Glomerular visceral epithelial cell (primary cell): ENCODE data around the gene ATP8A1.
"Not testable (repeated sequence)": the region's sequence is repeated elsewhere in the genome, so short reads cannot be mapped to it uniquely, and the experiment has no call there.

Source experiments
- DNase-seq: peaks from one replicate; pipeline ENCODE4 v3.0.0-alpha.2; 2016; ENCODE audit errors: extremely low spot score

ATP8A1 gene

GRCh38 chr4:42467777-42468176, 189.1 kb downstream of the ATP8A1 start:
- DNase-seq: not testable (repeated sequence)

- DNase-seq: no peak
These were observed 190.5 kb downstream of the ATP8A1 start for GRCh38 chr4:42466273-42466844.

GRCh38 chr4:42464550-42465094, 192.3 kb downstream of the ATP8A1 start:
- no peak for DNase-seq

- not testable (repeated sequence) for DNase-seq
These were observed 195.7 kb downstream of the ATP8A1 start for GRCh38 chr4:42461216-42461615.

- DNase-seq: no peak
These were observed 196.9 kb downstream of the ATP8A1 start for GRCh38 chr4:42460043-42460442.

- DNase-seq: no peak
These were observed 198.2 kb downstream of the ATP8A1 start for GRCh38 chr4:42458657-42459056.

GRCh38 chr4:42454755-42455420, 202.0 kb downstream of the ATP8A1 start:
- no peak for DNase-seq

- no peak for DNase-seq
These were observed 203.3 kb downstream of the ATP8A1 start for GRCh38 chr4:42453612-42454011.

GRCh38 chr4:42452823-42453222, 204.1 kb downstream of the ATP8A1 start:
- DNase-seq: peak; percentile 2

- DNase-seq: no peak
These were observed 210.1 kb downstream of the ATP8A1 start for GRCh38 chr4:42446823-42447222.

- DNase-seq: no peak
These were observed 211.9 kb downstream of the ATP8A1 start for GRCh38 chr4:42445038-42445437.

GRCh38 chr4:42442601-42443000, 214.3 kb downstream of the ATP8A1 start:
- no peak for DNase-seq

- DNase-seq: no peak
These were observed 216.8 kb downstream of the ATP8A1 start for GRCh38 chr4:42440083-42440482.

GRCh38 chr4:42436928-42437565, 219.9 kb downstream of the ATP8A1 start:
- no peak for DNase-seq

- DNase-seq: no peak
These were observed 228.9 kb downstream of the ATP8A1 start for GRCh38 chr4:42428036-42428435.

- no peak for DNase-seq
These were observed 231.5 kb downstream of the ATP8A1 start for GRCh38 chr4:42425146-42426065.

GRCh38 chr4:42420140-42420539, 236.8 kb downstream of the ATP8A1 start:
- no peak for DNase-seq

- no peak for DNase-seq
These were observed 239.4 kb downstream of the ATP8A1 start for GRCh38 chr4:42417550-42417949.

GRCh38 chr4:42416017-42416416, 240.9 kb downstream of the ATP8A1 start:
- DNase-seq: no peak

GRCh38 chr4:42415281-42415680, 241.6 kb downstream of the ATP8A1 start:
- no peak for DNase-seq

- DNase-seq: no peak
These were observed 244.7 kb downstream of the ATP8A1 start for GRCh38 chr4:42412251-42412650.

- DNase-seq: no peak
These were observed 245.1 kb downstream of the ATP8A1 start for GRCh38 chr4:42411803-42412202.
